H9 (cell line): ENCODE measurements around the gene LSM3. TPM values are rescaled to one million over a fixed set of nuclear protein-coding genes. Genes with fewer than 3 reads are reported as not detected.

Source experiments
- DNase-seq: peaks from one replicate; pipeline ENCODE4 v3.0.0-alpha.2; 2017
- H2AFZ ChIP-seq: one replicate; pipeline ENCODE4 v1.6.1; 2013; ENCODE audit warnings: mild to moderate bottlenecking, low read length, control low read depth, moderate library complexity
- H2AK5ac ChIP-seq: 2 replicates; pipeline ENCODE4 v1.6.1; 2013; ENCODE audit warnings: low read length, control low read depth, mixed read lengths; ENCODE audit not compliant: insufficient read length
- H2BK120ac ChIP-seq: one replicate; pipeline ENCODE4 v1.6.1; 2013; ENCODE audit warnings: low read depth, mild to moderate bottlenecking, low read length, control low read depth, inconsistent platforms; ENCODE audit not compliant: poor library complexity, severe bottlenecking
- H2BK12ac ChIP-seq: 2 replicates; pipeline ENCODE4 v1.6.1; 2013; ENCODE audit warnings: low read length, control low read depth, mixed read lengths, low read depth; ENCODE audit not compliant: insufficient read length
- H2BK15ac ChIP-seq: 2 replicates; pipeline ENCODE4 v1.6.1; 2013; ENCODE audit warnings: low read depth, low read length, control low read depth
- H2BK20ac ChIP-seq: one replicate; pipeline ENCODE4 v1.6.1; 2013; ENCODE audit warnings: low read depth, mild to moderate bottlenecking, low read length, control low read depth, inconsistent platforms; ENCODE audit not compliant: poor library complexity, severe bottlenecking
- H2BK5ac ChIP-seq: 2 replicates; pipeline ENCODE4 v1.6.1; 2013; ENCODE audit warnings: low read length, control low read depth, mixed read lengths; ENCODE audit not compliant: insufficient read length
- H3K14ac ChIP-seq: 2 replicates; pipeline ENCODE4 v1.6.1; 2013; ENCODE audit warnings: low read length, control low read depth; ENCODE audit not compliant: insufficient read depth
- H3K18ac ChIP-seq: 2 replicates; pipeline ENCODE4 v1.6.1; 2013; ENCODE audit warnings: low read depth, mild to moderate bottlenecking, mixed read lengths, low read length, control low read depth; ENCODE audit not compliant: insufficient read length
- H3K23ac ChIP-seq: 2 replicates; pipeline ENCODE4 v1.6.1; 2013; ENCODE audit warnings: low read length, control low read depth, mixed read lengths, low read depth; ENCODE audit not compliant: insufficient read length
- H3K23me2 ChIP-seq: 2 replicates; pipeline ENCODE4 v1.6.1; 2013; ENCODE audit warnings: low read depth, mild to moderate bottlenecking, mixed read lengths, low read length, control low read depth; ENCODE audit not compliant: insufficient read length, poor library complexity, severe bottlenecking
- H3K27ac ChIP-seq: 2 replicates; pipeline ENCODE4 v1.5.1; 2013; ENCODE audit warnings: low read length, control low read depth, mixed read lengths, low read depth; ENCODE audit not compliant: insufficient read length
- H3K27me3 ChIP-seq: 2 replicates; pipeline ENCODE4 v1.6.1; 2013; ENCODE audit warnings: low read length, control low read depth, inconsistent platforms; ENCODE audit not compliant: insufficient read depth
- H3K4ac ChIP-seq: 2 replicates; pipeline ENCODE4 v1.6.1; 2013; ENCODE audit warnings: low read depth, mild to moderate bottlenecking, control low read depth, inconsistent platforms, low read length, moderate library complexity
- H3K4me1 ChIP-seq: 2 replicates; pipeline ENCODE4 v1.6.1; 2013; ENCODE audit warnings: low read length, control low read depth, inconsistent platforms; ENCODE audit not compliant: insufficient read depth
- H3K4me2 ChIP-seq: 2 replicates; pipeline ENCODE4 v1.6.1; 2013; ENCODE audit warnings: low read length, control low read depth, mixed read lengths; ENCODE audit not compliant: insufficient read length, insufficient read depth
- H3K56ac ChIP-seq: 2 replicates; pipeline ENCODE4 v1.6.1; 2013; ENCODE audit warnings: low read depth, mild to moderate bottlenecking, mixed read lengths, low read length, control low read depth; ENCODE audit not compliant: insufficient read length
- H3K79me1 ChIP-seq: 2 replicates; pipeline ENCODE4 v1.6.1; 2013; ENCODE audit warnings: low read depth, mild to moderate bottlenecking, moderate library complexity, low read length, control low read depth, inconsistent platforms; ENCODE audit not compliant: insufficient read depth, poor library complexity, severe bottlenecking
- H3K79me2 ChIP-seq: 2 replicates; pipeline ENCODE4 v1.6.1; 2013; ENCODE audit warnings: low read length, control low read depth, inconsistent platforms; ENCODE audit not compliant: insufficient read depth
- H3K9ac ChIP-seq: 2 replicates; pipeline ENCODE4 v1.6.1; 2013; ENCODE audit warnings: low read length, control low read depth, mixed read lengths; ENCODE audit not compliant: insufficient read length; ENCODE audit errors: extremely low read depth
- H3K9me3 ChIP-seq: one replicate; pipeline ENCODE4 v1.6.1; 2013; ENCODE audit warnings: low read depth, low read length, inconsistent platforms; ENCODE audit not compliant: control insufficient read depth
- H3T11ph ChIP-seq: one replicate; pipeline ENCODE4 v1.6.1; 2013; ENCODE audit warnings: mild to moderate bottlenecking, low read length, control low read depth, inconsistent platforms
- H4K20me1 ChIP-seq: one replicate; pipeline ENCODE4 v1.6.1; 2013; ENCODE audit not compliant: control insufficient read depth, insufficient read length, insufficient read depth
- H4K5ac ChIP-seq: 2 replicates; pipeline ENCODE4 v1.6.1; 2013; ENCODE audit warnings: low read depth, mild to moderate bottlenecking, mixed read lengths, low read length, control low read depth; ENCODE audit not compliant: insufficient read length
- H4K8ac ChIP-seq: replicated peaks from 2 replicates; pipeline ENCODE4 v1.6.1; 2013; ENCODE audit warnings: low read length, control low read depth, mixed read lengths, low read depth; ENCODE audit not compliant: insufficient read length
- H4K91ac ChIP-seq: 2 replicates; pipeline ENCODE4 v1.6.1; 2013; ENCODE audit warnings: low read depth, mild to moderate bottlenecking, moderate library complexity, mixed read lengths, low read length, control low read depth; ENCODE audit not compliant: insufficient read length
- H3K27ac Mint-ChIP-seq, 3 experiments: 2 replicates in 2 of 3; 3 replicates in 1 of 3; pipeline ENCODE4 v1.8.0; 2020 to 2021; ENCODE audit warnings: mixed read lengths in 3 of 3, mild to moderate bottlenecking in 1 of 3, moderate library complexity in 1 of 3
- H3K27me3 Mint-ChIP-seq: 2 replicates; pipeline ENCODE4 v1.8.0; 2021; ENCODE audit warnings: low read depth, mild to moderate bottlenecking, moderate library complexity, mixed read lengths
- H3K36me3 Mint-ChIP-seq, 3 experiments: 2 replicates in 2 of 3; 3 replicates in 1 of 3; pipeline ENCODE4 v1.8.0; 2020 to 2021; ENCODE audit warnings: low read depth in 3 of 3, mixed read lengths in 3 of 3; ENCODE audit not compliant: insufficient read depth in 1 of 3
- H3K4me1 Mint-ChIP-seq, 2 experiments: 2 replicates each; pipeline ENCODE4 v1.8.0; 2020; ENCODE audit warnings: mixed read lengths in 2 of 2
- H3K4me3 Mint-ChIP-seq, 2 experiments: 2 replicates in 1 of 2; 3 replicates in 1 of 2; pipeline ENCODE4 v1.8.0; 2020 to 2021; ENCODE audit warnings: mild to moderate bottlenecking in 2 of 2, mixed read lengths in 2 of 2, moderate library complexity in 1 of 2
- H3K9me3 Mint-ChIP-seq, 2 experiments: 2 replicates in 1 of 2; 3 replicates in 1 of 2; pipeline ENCODE4 v1.8.0; 2020; ENCODE audit warnings: mild to moderate bottlenecking in 2 of 2, mixed read lengths in 2 of 2, moderate library complexity in 1 of 2
- CTCF ChIP-seq: fragments of 200-600 bp; sonication (generic); conservative IDR thresholded peaks from 3 replicates; pipeline ENCODE4 v1.8.0; 2021; ENCODE audit warnings: antibody characterized with exemption, mild to moderate bottlenecking
- WGBS: extraction: QIAGEN DNeasy Blood & Tissue Kit; methylation state at CpG from one replicate; pipeline ENCODE4 v1.1.7; 2013; ENCODE audit warnings: missing lambda C conversion rate, low lambda C conversion rate, mixed read lengths; ENCODE audit not compliant: insufficient read length; ENCODE audit errors: extremely low coverage; 5-methylcytosine and 5-hydroxymethylcytosine counted together
- total RNA-seq: library from RNA; stranded (reverse); gene quantifications from 2 replicates; pipeline ENCODE4 v1.2.1, GENCODE V29; 2021

Gene LSM3
- total RNA-seq, 1 experiment from 2014 or later, result 24.4 TPM

- Histone ChIP-seq H2AFZ (no peak overlapping the region), H3K79me1 (peaks cover 4% of the 10 kb centered on the region), H2BK15ac (no peak overlapping the region), H2BK5ac (no peak overlapping the region), H3T11ph (no peak overlapping the region), H3K9me3 (no peaks in the 10 kb centered on the region), H3K4me2 (no peak overlapping the region), H4K20me1 (peaks cover 2% of the 10 kb centered on the region), H2BK120ac (no peak overlapping the region), H3K23me2 (no peaks in the 10 kb centered on the region), H4K8ac (no peak overlapping the region), H3K56ac (no peak overlapping the region), H3K79me2 (no peaks in the 10 kb centered on the region), H3K4ac (no peak overlapping the region), H2BK20ac (no peak overlapping the region), H3K14ac (no peak overlapping the region), H3K4me1 (no peaks in the 10 kb centered on the region), H4K91ac (no peak overlapping the region), H3K27ac (no peak overlapping the region), H3K23ac (no peak overlapping the region), H3K18ac (no peak overlapping the region), H3K9ac (no peak overlapping the region), H4K5ac (no peak overlapping the region), H3K27me3 (no peaks in the 10 kb centered on the region), H2AK5ac (no peak overlapping the region), H2BK12ac (no peak overlapping the region)
- Mint-ChIP-seq H3K36me3 (peaks cover 15 to 34% (median 32%) of the 10 kb centered on the region in 3 experiments; a peak in 6 of 7 replicates), H3K4me1 (peaks cover 0 to 4% of the 10 kb centered on the region in 2 experiments; a peak in 2 of 4 replicates), H3K9me3 (no peaks in the 10 kb centered on the region), H3K27me3 (no peaks in the 10 kb centered on the region; the same call in 1 of the 2 replicates), H3K4me3 (no peak overlapping the region), H3K27ac (no peak overlapping the region)
- no peak for TF ChIP-seq CTCF
- DNase-seq, result no peak
- no CpG with 5 or more reads among the region's 4 CpGs for WGBS
Observed at GRCh38 chr3:14200276-14200675, 21.7 kb downstream of the LSM3 start.
